GM12878 (cell line): Measurements from ENCODE around the gene ETV2.

Experiments
- CEBPB ChIP-seq, 2 experiments: fragments of 150-350 bp in 1 of 2; IDR thresholded peaks; 2 replicates each; pipeline ENCODE4 v1.6.1; 2012 to 2014; ENCODE audit warnings: low read depth in 2 of 2, low read length in 2 of 2, borderline replicate concordance in 1 of 2, inconsistent platforms in 1 of 2
- TAF1 ChIP-seq: IDR thresholded peaks from 2 replicates; pipeline ENCODE4 v1.6.1; 2011; ENCODE audit warnings: mild to moderate bottlenecking, low read depth, low read length, borderline replicate concordance
- TF ChIP-seq, protein P1 (sequence below), 3 experiments: IDR thresholded peaks in 2 of 3; conservative IDR thresholded peaks in 1 of 3; 2 replicates each; pipeline ENCODE4 v1.5.1; 2011; ENCODE audit warnings: low read depth in 3 of 3, low read length in 3 of 3, mild to moderate bottlenecking in 3 of 3, control low read depth in 2 of 3, moderate library complexity in 2 of 3, inconsistent platforms in 1 of 3, mixed read lengths in 1 of 3; ENCODE audit not compliant: control insufficient read depth in 2 of 3, insufficient read depth in 1 of 3; ENCODE audit errors: extremely low read depth in 1 of 3

DNA sequence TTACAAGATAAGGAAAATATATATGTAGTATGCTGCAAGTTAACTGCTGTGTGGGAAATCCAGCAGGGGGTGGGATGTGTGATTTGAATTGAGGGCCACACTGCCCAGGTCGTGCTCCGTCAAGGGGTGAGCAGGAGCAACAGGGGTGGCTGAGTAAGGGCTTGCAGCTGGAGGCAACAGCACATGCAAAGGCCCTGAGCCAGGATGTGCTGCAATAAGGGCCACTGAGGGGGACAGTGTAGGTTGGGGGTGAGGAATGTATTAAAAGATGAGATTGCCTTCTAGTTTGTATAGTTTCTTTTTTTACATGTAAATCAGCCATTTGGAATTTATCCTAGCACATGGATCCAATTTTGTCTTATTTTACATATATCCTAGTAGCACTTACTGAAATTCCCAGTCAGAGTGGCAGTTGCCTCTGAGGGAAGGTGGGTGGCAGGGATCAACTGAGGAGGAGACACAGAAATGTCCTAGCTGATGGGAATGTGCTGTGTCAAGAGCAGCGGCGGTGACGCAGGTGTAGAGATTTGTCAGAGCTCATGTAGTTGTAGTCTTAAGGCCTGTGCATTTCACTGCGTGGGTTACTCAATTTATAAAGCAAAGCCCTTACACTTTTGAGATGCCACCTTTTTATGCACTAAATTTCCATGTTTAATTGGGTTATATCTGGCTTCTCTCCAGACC lies 18.1 kb upstream of the ETV2 start:
- TF ChIP-seq TAF1 = no peak
- no peak for TF ChIP-seq CEBPB (IDR thresholded peaks at IDR 0.05; ENCODE audit: borderline replicate concordance in 1 of 2, low read depth in 2 of 2, low read length in 2 of 2)
- TF ChIP-seq, protein P1, sequence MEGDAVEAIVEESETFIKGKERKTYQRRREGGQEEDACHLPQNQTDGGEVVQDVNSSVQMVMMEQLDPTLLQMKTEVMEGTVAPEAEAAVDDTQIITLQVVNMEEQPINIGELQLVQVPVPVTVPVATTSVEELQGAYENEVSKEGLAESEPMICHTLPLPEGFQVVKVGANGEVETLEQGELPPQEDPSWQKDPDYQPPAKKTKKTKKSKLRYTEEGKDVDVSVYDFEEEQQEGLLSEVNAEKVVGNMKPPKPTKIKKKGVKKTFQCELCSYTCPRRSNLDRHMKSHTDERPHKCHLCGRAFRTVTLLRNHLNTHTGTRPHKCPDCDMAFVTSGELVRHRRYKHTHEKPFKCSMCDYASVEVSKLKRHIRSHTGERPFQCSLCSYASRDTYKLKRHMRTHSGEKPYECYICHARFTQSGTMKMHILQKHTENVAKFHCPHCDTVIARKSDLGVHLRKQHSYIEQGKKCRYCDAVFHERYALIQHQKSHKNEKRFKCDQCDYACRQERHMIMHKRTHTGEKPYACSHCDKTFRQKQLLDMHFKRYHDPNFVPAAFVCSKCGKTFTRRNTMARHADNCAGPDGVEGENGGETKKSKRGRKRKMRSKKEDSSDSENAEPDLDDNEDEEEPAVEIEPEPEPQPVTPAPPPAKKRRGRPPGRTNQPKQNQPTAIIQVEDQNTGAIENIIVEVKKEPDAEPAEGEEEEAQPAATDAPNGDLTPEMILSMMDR (IDR thresholded peaks at IDR 0.05 in 2 of 3, conservative IDR thresholded peaks at IDR 0.05 in 1 of 3; ENCODE audit: control insufficient read depth in 2 of 3, extremely low read depth in 1 of 3, insufficient read depth in 1 of 3, low read depth in 3 of 3, low read length in 3 of 3) = no peak
